ENCODE results near the gene MAN1C1. TPM values are rescaled to one million over a fixed set of nuclear protein-coding genes. Genes with fewer than 3 reads are reported as not detected.

The MAN1C1 gene
- total RNA-seq, 4 donors from 2014 or later = 14.6 to 25.1 (median 17.5) TPM

- H3K4me1 ChIP-seq = peaks cover 0 to 93% (median 50%) of the 10 kb centered on the region in 4 donors
- H3K9me3 ChIP-seq = no peaks in the 10 kb centered on the region
- peak overlapping the region in 1 of 4 donors; percentile 6 for H3K4me3 ChIP-seq
- no peak for DNase-seq (ENCODE audit: low spot score in 2 of 2)
- peak overlapping the region in 3 of 4 donors; percentile 44 to 89 (median 84) for H3K27ac ChIP-seq
- H3K27me3 ChIP-seq = no peaks in the 10 kb centered on the region
- peaks cover 0 to 49% (median 0%) of the 10 kb centered on the region in 3 donors for H3K36me3 ChIP-seq
- no peak for TF ChIP-seq POLR2A (IDR thresholded peaks at IDR 0.05)
- TF ChIP-seq EP300 (IDR thresholded peaks at IDR 0.05) = no peak
- no peak for TF ChIP-seq CTCF (IDR thresholded peaks at IDR 0.05)
- 37 to 59% methylated on average over 4 of the region's 4 CpGs for WGBS, 2 donors
Observed at GRCh38 chr1:25806418-25806817, 189.8 kb downstream of the MAN1C1 start.

GRCh38 chr1:25807480-25808390 is 191.1 kb downstream of the MAN1C1 start:
- Histone ChIP-seq H3K36me3 (peaks cover 0 to 60% (median 0%) of the 10 kb centered on the region in 3 donors), H3K4me3 (no peak overlapping the region), H3K4me1 (peaks cover 0 to 81% (median 47%) of the 10 kb centered on the region in 4 donors), H3K9me3 (no peaks in the 10 kb centered on the region), H3K27me3 (no peaks in the 10 kb centered on the region), H3K27ac (peak overlapping the region in 3 of 4 donors; percentile 14 to 89 (median 84))
- no peak for DNase-seq (ENCODE audit: low spot score in 2 of 2)
- WGBS, 2 donors = 69 to 82% methylated on average over 17 to 20 of the region's 20 CpGs
- no peak for TF ChIP-seq POLR2A (IDR thresholded peaks at IDR 0.05)
- TF ChIP-seq EP300 (IDR thresholded peaks at IDR 0.05) = no peak
- no peak for TF ChIP-seq CTCF (IDR thresholded peaks at IDR 0.05)

GRCh38 chr1:25808481-25809244 is 192.1 kb downstream of the MAN1C1 start:
- Histone ChIP-seq H3K36me3 (peaks cover 0 to 69% (median 0%) of the 10 kb centered on the region in 3 donors), H3K4me3 (no peak overlapping the region), H3K27me3 (no peaks in the 10 kb centered on the region), H3K9me3 (no peaks in the 10 kb centered on the region), H3K27ac (peak overlapping the region in 3 of 4 donors; percentile 14 to 89 (median 84)), H3K4me1 (peaks cover 0 to 71% (median 43%) of the 10 kb centered on the region in 4 donors)
- WGBS, 2 donors = 86 to 87% methylated on average over 34 of the region's 34 CpGs
- no peak for DNase-seq (ENCODE audit: low spot score in 2 of 2)
- TF ChIP-seq EP300 (IDR thresholded peaks at IDR 0.05) = no peak
- no peak for TF ChIP-seq CTCF (IDR thresholded peaks at IDR 0.05)
- no peak for TF ChIP-seq POLR2A (IDR thresholded peaks at IDR 0.05)

- WGBS, 2 donors = 75 to 83% methylated on average over 18 of the region's 18 CpGs
- peaks cover 0 to 64% (median 39%) of the 10 kb centered on the region in 4 donors for H3K4me1 ChIP-seq
- no peaks in the 10 kb centered on the region for H3K27me3 ChIP-seq
- no peak for DNase-seq (ENCODE audit: low spot score in 2 of 2)
- peak overlapping the region in 3 of 4 donors; percentile 16 to 84 (median 27) for H3K27ac ChIP-seq
- TF ChIP-seq EP300 (IDR thresholded peaks at IDR 0.05) = no peak
- no peak for TF ChIP-seq CTCF (IDR thresholded peaks at IDR 0.05)
- TF ChIP-seq POLR2A (IDR thresholded peaks at IDR 0.05) = no peak
- peaks cover 0 to 76% (median 0%) of the 10 kb centered on the region in 3 donors for H3K36me3 ChIP-seq
- no peak overlapping the region for H3K4me3 ChIP-seq
- H3K9me3 ChIP-seq = no peaks in the 10 kb centered on the region
Observed at GRCh38 chr1:25809283-25809926, 192.8 kb downstream of the MAN1C1 start.
